GM12892 (cell line): ENCODE measurements around the gene UNC119B.

ENCODE experiments used
- POLR2A ChIP-seq: IDR thresholded peaks from 2 replicates; pipeline ENCODE4 v1.6.1; 2011; ENCODE audit warnings: low read depth, low read length, control low read depth
- POLR2AphosphoS5 ChIP-seq: IDR thresholded peaks from 2 replicates; pipeline ENCODE4 v1.6.1; 2011; ENCODE audit warnings: low read depth, low read length, control low read depth

- TF ChIP-seq POLR2AphosphoS5 = no peak
- TF ChIP-seq POLR2A = no peak
Measured at GRCh38 chr12:120710805-120711296, 593 bp downstream of the UNC119B start.
